Measurements from ENCODE around the gene GINS1.

- TF ChIP-seq POLR2A (IDR thresholded peaks at IDR 0.05) (no peak), POLR2AphosphoS5 (IDR thresholded peaks at IDR 0.05) (no peak), CTCF (IDR thresholded peaks at IDR 0.05) (no peak), EP300 (IDR thresholded peaks at IDR 0.05) (no peak)
Measured at GRCh38 chr20:25465243-25466135, 58.0 kb downstream of the GINS1 start.
